CD4-positive, alpha-beta T cell (primary cell): ENCODE results near the gene ANKH. TPM values are rescaled to one million over a fixed set of nuclear protein-coding genes. Genes with fewer than 3 reads are reported as not detected.
A peak's percentile ranks its signal among the peaks of the same experiment; 100 is the strongest.

Source experiments
- ATAC-seq: fragments of 200-7000 bp; cut with Tn5 transposase; one replicate; pipeline ENCODE4 v1.10.0; 2022; ENCODE audit warnings: mild to moderate bottlenecking; ENCODE audit not compliant: poor library complexity
- CTCF ChIA-PET: fragments of 350-600 bp; sonication (Branson Sonifier 250); formaldehyde crosslinking; loops from one replicate; lab custom pipeline; 2021; ENCODE audit warnings: antibody characterized with exemption, inconsistent platforms; lab: Charles Lee
- POLR2A ChIA-PET: fragments of 350-600 bp; sonication (Branson Sonifier 250); formaldehyde crosslinking; loops from one replicate; lab custom pipeline; 2021; ENCODE audit warnings: antibody characterized with exemption, inconsistent platforms; lab: Charles Lee
- DNase-seq, 14 experiments: peaks; one replicate each; pipeline ENCODE4 v3.0.0-alpha.2; 2013 to 2020; ENCODE audit warnings: mixed read lengths in 2 of 14
- H3K27ac ChIP-seq, 2 donors: one replicate each; pipeline versions ENCODE4 v1.5.1 to v1.7.0; 2013; ENCODE audit warnings: low read length in 2 of 2, low read depth in 1 of 2, mild to moderate bottlenecking in 1 of 2
- H3K27me3 ChIP-seq, 2 experiments: 1 replicate in 1 of 2; 2 replicates in 1 of 2; pipeline versions ENCODE4 v1.6.1 to v1.7.0; 2013; ENCODE audit warnings: low read length in 2 of 2, control low read depth in 1 of 2, mild to moderate bottlenecking in 1 of 2, moderate library complexity in 1 of 2; ENCODE audit not compliant: insufficient read depth in 2 of 2, control insufficient read depth in 1 of 2
- H3K36me3 ChIP-seq: one replicate; pipeline ENCODE4 v1.6.1; 2013; ENCODE audit warnings: low read length, control low read depth; ENCODE audit not compliant: insufficient read depth
- H3K4me1 ChIP-seq: one replicate; pipeline ENCODE4 v1.6.1; 2013; ENCODE audit warnings: low read length, control low read depth; ENCODE audit not compliant: insufficient read depth
- H3K4me3 ChIP-seq: one replicate; pipeline ENCODE4 v1.5.1; 2013; ENCODE audit warnings: mild to moderate bottlenecking, low read length, moderate library complexity
- H3K9me3 ChIP-seq, 2 experiments: 1 replicate in 1 of 2; 2 replicates in 1 of 2; pipeline versions ENCODE4 v1.6.1 to v1.7.0; 2013; ENCODE audit warnings: low read length in 2 of 2, mild to moderate bottlenecking in 2 of 2, control low read depth in 1 of 2, moderate library complexity in 1 of 2; ENCODE audit not compliant: control insufficient read depth in 1 of 2, insufficient read depth in 1 of 2
- H3K27ac Mint-ChIP-seq: one replicate; pipeline ENCODE4 v1.8.0; 2020; ENCODE audit warnings: mixed read lengths
- H3K27me3 Mint-ChIP-seq: one replicate; pipeline ENCODE4 v1.8.0; 2021; ENCODE audit warnings: mixed read lengths
- H3K36me3 Mint-ChIP-seq: one replicate; pipeline ENCODE4 v1.8.0; 2021; ENCODE audit warnings: low read depth, mixed read lengths
- H3K4me1 Mint-ChIP-seq: one replicate; pipeline ENCODE4 v1.8.0; 2021; ENCODE audit warnings: low read depth, mixed read lengths
- H3K4me3 Mint-ChIP-seq: one replicate; pipeline ENCODE4 v1.8.0; 2020; ENCODE audit warnings: mild to moderate bottlenecking, mixed read lengths
- H3K9me3 Mint-ChIP-seq: one replicate; pipeline ENCODE4 v1.8.0; 2020; ENCODE audit warnings: mixed read lengths
- CTCF ChIP-seq: fragments of 200-600 bp; IDR thresholded peaks from one replicate; pipeline ENCODE4 v1.8.0; 2022; ENCODE audit warnings: antibody characterized with exemption, mild to moderate bottlenecking
- intact Hi-C, 2 experiments: fragments of 100-400 bp; cut with DNase I in 1 of 2; cut with micrococcal nuclease in 1 of 2; formaldehyde crosslinking; loops; one replicate each; pipeline versions ENCODE4 v1.15.1 to v1.9.0; 2023 to 2025; cut with DNase I, micrococcal nuclease
- total RNA-seq, 174 experiments: library from RNA in 2 of 174; stranded (reverse) in 2 of 174; gene quantifications; one replicate each; pipeline ENCODE4 v1.2.3 and lab custom pipeline; 2021 to 2026

The ANKH gene
- total RNA-seq, 2 experiments from 2014 or later = 69.5 to 72.3 TPM

GRCh38 chr5:14848385-14848784, 23.2 kb downstream of the ANKH start:
- Mint-ChIP-seq H3K36me3 (peaks cover 78% of the 10 kb centered on the region), H3K27me3 (no peaks in the 10 kb centered on the region), H3K4me1 (peaks cover 25% of the 10 kb centered on the region), H3K27ac (no peak overlapping the region), H3K9me3 (no peaks in the 10 kb centered on the region), H3K4me3 (no peak overlapping the region)
- Histone ChIP-seq H3K27me3 (no peaks in the 10 kb centered on the region), H3K4me1 (no peaks in the 10 kb centered on the region), H3K4me3 (no peak overlapping the region), H3K27ac (no peak overlapping the region), H3K9me3 (no peaks in the 10 kb centered on the region), H3K36me3 (peaks cover 8% of the 10 kb centered on the region)
- DNase-seq = no peak
- ATAC-seq = no peak
- TF ChIP-seq CTCF = no peak
- intact Hi-C loops = no loop called here
- CTCF ChIA-PET = no interaction called here
- POLR2A ChIA-PET = interaction anchor here (1.5 to 2.3 kb wide), 2 partner anchors 22 to 53 kb away, joined by 3 to 11 read pairs; partner anchors contain the start of gene ANKH

GRCh38 chr5:14847471-14847870, 24.1 kb downstream of the ANKH start:
- Mint-ChIP-seq H3K36me3 (peaks cover 69% of the 10 kb centered on the region), H3K4me1 (peaks cover 20% of the 10 kb centered on the region), H3K9me3 (no peaks in the 10 kb centered on the region), H3K4me3 (no peak overlapping the region), H3K27me3 (no peaks in the 10 kb centered on the region), H3K27ac (no peak overlapping the region)
- ChIA-PET POLR2A (interaction anchor here (1.5 kb wide), 1 partner anchor 52 kb away, joined by 3 read pairs; no protein-coding TSS in a partner anchor), CTCF (interaction anchor here (0.7 kb wide), 1 partner anchor 111 kb away, joined by 4 read pairs; no protein-coding TSS in a partner anchor)
- ATAC-seq (no peak), DNase-seq (no peak)
- Histone ChIP-seq H3K36me3 (peaks cover 8% of the 10 kb centered on the region), H3K27ac (no peak overlapping the region), H3K4me3 (no peak overlapping the region), H3K4me1 (no peaks in the 10 kb centered on the region), H3K27me3 (no peaks in the 10 kb centered on the region), H3K9me3 (no peaks in the 10 kb centered on the region)
- intact Hi-C loops = no loop called here
- no peak for TF ChIP-seq CTCF

GRCh38 chr5:14842117-14842516, 29.5 kb downstream of the ANKH start:
- no peak for TF ChIP-seq CTCF
- H3K27ac ChIP-seq = no peak overlapping the region
- Mint-ChIP-seq H3K4me1 (peaks cover 47% of the 10 kb centered on the region), H3K9me3 (no peaks in the 10 kb centered on the region), H3K27me3 (no peaks in the 10 kb centered on the region), H3K27ac (no peak overlapping the region), H3K36me3 (peaks cover 63% of the 10 kb centered on the region), H3K4me3 (no peak overlapping the region)
- DNase-seq (peak in 1 of 14 experiments; percentile 17), ATAC-seq (no peak)
- peaks cover 3% of the 10 kb centered on the region for H3K36me3 ChIP-seq
- CTCF ChIA-PET = no interaction called here
- H3K9me3 ChIP-seq = peaks cover 0 to 4% of the 10 kb centered on the region in 2 experiments
- H3K27me3 ChIP-seq = no peaks in the 10 kb centered on the region
- intact Hi-C loops = no loop called here
- H3K4me3 ChIP-seq = no peak overlapping the region
- H3K4me1 ChIP-seq = no peaks in the 10 kb centered on the region
- POLR2A ChIA-PET = interaction anchor here (1.0 kb wide), 1 partner anchor 29 kb away, joined by 4 read pairs; the partner anchor contains the start of gene ANKH
